HG03575 (cell line): ENCODE measurements around the gene COQ3.
A peak's percentile ranks its signal among the peaks of the same experiment; 100 is the strongest.

Experiments
- ATAC-seq: cut with Tn5 transposase; IDR thresholded peaks from one replicate; pipeline ENCODE4 v1.9.1; 2021; ENCODE audit not compliant: unreplicated experiment, insufficient number of reproducible peaks, low FRiP score; ENCODE audit errors: extremely low read depth

Gene COQ3

GRCh38 chr6:99393698-99394531 lies at the start of gene COQ3:
COQ3 (minus strand) TSS chr6:99394195; CDS start chr6:99394179, 16 bp downstream.
- ATAC-seq, result peak; percentile 36

DNA sequence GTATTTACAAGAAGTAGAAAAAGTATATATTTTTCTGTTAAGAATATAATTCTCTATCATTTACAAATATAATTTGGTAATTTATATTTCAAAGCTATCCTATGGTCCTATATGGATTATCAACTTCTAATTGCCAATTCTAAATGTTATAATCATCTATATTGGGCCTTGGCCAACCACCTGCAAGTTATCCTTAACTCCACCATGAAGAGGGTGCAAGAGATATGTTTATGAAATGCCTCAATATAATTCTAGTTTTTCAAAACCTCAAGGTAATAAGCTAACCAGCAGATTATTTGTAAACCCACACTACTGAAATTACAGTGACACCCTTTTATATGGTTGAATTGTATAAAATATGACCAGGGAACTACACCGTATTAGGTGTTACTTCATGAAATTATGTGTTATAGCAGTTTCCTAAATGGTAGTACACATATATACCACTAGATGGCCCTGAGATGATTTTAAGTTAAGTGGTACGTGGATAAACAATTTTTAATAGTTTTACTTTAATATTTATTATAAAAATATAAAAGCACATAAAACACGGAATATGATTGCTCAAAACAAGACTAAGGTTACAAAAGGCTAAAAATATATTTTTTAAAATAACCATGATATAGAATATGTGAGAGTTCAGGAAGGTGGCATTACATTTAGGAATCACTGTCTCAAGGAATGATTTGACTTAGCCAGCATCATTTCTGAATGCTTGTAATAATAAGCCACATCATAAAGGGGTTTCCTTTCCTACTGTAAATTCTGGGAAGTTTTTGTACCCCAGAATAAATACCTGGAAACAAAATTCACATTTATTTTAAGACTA lies 40.9 kb upstream of the COQ3 start:
- ATAC-seq, result peak; percentile 75

- no peak for ATAC-seq
Observed at GRCh38 chr6:99432877-99433276, 38.9 kb upstream of the COQ3 start.

GRCh38 chr6:99431901-99432300 lies 37.9 kb upstream of the COQ3 start:
- ATAC-seq, result no peak

GRCh38 chr6:99427988-99428387 lies 34.0 kb upstream of the COQ3 start:
- no peak for ATAC-seq

GRCh38 chr6:99426451-99426757 lies 32.4 kb upstream of the COQ3 start:
- ATAC-seq, result no peak

DNA sequence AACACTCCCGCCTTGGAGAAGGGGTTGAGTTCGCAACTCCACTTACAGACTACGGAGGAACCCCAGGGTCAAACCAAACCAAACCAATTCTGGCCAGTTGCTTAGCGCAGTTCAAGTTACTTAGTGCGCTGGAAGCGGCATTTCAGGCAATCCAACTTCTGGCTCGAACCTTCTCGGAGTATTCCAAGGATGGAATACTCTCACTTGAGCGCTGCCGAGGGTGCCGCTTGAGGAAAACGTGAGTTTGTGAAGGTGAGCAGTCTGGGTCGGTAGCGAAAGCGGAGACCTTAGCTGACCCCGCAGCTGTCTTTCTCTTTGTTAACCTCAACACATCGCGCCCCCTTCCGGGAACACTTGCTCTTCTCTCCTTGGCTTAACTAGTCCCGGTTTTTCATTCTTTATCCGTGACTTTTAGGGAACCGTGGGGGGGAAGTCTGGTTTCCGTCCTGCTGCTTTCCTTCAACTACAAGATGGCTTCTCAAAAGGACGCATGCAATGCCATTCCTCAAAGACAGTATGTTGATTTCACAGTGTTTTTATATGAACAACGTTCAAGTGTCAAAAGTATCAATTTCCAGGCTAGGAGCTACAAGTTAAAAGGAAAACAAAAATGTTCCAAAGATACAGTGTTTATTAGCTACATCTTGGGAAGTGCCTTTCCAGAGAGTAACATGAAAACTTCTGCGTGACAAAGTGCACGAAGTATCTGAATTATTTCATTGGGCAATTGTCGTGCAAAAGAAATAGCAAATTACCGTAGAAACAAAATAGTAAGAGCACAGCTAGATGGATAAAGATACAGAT lies 31.9 kb upstream of the COQ3 start:
- peak; percentile 30 for ATAC-seq

DNA sequence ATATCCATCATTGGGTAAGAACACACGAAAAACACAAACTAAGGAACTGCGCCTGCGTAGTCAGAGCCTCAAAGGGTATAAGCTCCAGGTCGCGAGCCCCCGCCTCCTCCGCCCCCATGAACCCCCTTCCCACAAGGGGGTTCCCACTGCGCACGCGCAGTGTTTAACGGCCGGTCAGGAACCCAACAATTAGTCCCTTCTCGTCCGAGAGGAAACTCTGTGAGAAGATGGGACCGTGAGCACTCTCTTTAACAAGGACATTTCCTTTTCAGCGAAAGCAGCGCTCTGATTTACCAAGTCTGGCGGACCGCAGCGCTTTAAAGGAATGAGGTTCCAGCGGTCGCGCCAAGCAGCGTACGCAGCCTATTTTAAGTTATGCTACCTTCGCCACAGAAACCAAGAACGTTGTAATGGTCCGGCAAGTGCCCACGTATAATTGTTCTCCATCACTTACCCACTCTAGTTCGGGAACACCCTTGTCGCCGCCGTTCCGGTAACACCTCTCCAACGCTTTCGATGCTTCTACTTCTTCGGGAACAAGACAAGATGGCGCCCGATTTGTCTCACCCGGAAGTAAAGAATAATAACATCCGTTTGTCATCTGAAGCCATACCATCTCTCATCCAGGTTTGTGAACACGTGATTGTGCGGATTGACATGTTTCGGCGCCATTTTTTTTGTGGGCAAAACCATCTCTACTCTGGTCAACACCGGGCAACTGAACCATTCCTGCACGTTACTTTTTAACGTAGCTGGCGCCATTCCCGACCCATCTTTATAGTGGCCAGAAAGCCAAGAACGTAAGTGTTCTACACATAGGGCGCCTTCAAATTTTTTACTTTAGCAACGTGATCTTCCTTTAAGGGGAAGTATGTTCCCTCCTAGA lies 31.0 kb upstream of the COQ3 start, which contains the start of gene PNISR:
PNISR (minus strand) TSS at position 548 of the 886 bp plus-strand sequence. CDS start 10,649 bp downstream, outside the sequence.
- ATAC-seq, result peak; percentile 78

DNA sequence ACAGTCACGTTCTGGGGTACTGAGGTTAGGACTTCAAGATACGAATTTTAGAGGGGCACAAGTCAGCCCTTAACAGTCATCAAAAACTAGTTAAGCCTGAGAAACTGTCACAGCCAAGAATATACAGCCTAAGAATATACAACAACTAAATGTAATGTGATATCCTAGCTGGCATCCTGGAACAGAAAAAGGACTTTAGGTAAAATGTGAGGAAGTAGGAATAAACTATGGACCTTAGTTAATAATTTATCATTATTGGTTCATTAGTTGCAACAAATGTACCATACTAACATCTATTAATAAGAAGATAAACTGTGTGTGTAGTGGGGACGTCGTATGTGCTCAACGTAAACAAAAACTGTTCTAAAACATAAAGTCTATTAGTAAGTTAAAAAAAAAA lies 30.0 kb upstream of the COQ3 start:
- no peak for ATAC-seq

DNA sequence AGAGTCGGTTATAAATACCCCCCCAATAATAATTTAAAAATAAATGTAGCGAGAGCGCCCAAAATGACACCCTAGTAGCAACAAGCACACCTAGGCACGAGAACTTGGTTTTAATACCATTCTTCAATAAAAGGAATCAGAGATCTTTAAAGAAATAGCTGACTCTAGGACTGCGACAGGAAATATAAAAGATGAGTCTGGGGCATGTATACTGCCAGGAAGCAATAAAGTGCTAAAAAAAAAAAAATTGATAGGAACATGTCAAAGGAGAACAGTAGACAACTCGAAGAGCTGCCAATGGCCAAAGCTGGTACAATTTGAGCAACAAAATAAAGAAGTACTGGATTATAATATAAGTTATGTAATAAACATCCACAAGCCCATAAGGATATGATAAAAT lies 28.9 kb upstream of the COQ3 start:
- no peak for ATAC-seq

DNA sequence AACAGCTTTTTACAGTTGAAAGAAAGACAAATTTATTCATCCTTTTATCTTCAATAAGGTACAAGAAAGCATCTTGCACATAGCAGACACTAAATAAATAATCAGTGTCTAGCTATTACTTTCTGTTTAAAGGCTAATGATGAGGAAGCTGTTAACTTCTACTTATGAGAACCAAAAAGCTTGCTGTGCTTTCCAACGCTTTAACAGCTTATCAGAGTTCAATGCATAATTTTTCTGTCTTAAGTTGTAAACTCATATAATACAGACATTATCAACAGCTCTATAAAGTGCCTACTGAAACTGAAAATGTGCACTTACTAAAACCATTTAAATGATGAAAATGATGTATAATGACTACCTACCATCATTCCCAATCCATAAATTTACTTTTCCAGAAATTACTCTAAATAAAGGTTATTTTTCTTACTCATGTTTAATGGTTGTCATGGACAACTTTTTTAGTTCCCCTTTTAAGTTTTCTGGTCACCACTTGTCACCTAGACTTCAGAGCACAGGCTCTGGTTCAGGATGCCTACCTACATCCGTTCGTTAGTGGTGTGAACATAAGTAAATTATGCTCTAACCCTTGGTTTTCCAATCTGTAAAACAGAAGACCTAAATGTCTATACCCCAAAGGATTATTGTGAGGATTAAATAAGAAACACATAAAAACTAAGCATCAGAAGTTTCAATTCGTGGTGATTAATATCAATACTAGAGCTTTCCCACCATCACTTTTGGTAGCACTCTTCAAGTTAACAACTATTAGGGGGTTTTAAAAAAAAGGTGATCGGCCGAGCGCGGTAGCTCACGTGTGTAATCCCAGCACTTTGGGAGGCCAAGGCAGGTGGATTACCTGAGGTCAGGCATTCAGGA lies 23.1 kb upstream of the COQ3 start:
- ATAC-seq, result peak; percentile 62

DNA sequence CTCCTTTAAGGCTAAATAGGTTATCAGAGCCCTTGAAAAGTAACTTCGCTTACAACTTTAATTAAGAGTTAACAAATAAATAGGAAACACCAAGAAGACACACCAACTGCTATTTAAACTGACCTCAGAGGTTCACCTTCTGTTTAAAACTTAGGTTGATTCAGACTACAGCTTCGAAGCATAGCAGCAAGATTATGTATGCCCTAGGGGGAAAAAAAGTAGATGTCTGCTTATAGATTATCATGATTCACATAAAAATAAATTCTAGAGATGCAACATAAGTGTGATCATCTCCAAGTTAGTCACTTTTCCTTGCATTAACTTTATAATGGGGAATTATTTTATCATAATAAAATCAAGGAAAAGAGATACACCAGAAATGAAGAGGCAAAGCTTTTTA lies 22.2 kb upstream of the COQ3 start:
- ATAC-seq, result no peak

DNA sequence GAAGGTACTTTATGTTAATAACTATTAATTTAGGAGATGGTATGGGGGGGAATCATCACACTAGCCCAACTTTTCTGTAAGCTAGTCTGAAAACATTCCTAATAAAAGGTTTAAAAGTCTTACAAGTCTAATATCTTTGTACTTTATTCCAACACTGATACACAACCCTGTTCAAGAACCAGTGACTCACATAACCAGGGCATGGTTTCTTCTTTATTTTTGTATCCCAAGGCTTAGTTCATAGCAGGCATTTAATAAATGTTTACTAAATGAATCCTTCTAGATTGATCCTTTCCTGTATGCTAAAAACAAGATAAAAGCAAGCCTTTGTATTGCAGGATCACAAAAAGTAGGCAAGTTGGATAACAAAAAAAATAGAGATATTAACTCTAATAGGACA lies 21.5 kb upstream of the COQ3 start:
- no peak for ATAC-seq

DNA sequence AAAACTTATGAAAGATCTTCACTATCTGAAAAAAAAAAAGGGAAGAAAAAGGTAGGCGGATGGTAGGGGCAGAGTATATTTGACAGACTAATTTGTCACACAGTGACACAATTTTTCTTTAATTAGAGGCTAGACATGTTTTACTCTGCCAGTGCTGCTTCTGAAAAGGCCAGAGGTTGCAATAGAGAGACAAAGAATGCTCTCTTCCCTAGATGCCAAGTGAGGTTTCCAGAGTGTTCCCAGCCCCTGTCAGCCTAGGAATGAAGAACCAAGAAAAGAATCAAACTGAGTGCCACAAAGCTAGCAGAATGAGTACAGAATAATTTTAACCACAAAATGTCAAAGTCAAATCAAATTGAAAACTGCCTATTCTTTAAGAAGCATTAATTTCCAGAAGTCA lies 18.1 kb upstream of the COQ3 start:
- no peak for ATAC-seq

DNA sequence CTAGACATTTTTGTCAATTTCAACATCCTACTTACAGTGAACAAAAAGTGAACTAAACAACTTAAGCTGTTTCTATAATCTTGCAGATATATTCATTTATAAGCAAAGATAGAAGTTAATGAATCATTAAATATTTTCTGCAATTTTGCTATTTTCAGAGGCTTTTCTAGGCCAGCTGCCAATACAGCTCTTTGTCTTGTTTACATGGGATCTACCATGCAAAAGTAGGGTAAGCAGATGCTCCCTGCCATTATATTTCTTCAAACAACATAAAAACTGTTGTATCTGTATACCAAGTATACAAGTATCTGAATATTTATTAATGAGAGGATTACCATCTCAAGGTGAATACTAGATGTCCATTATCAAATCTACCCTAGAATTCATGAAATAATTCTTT lies 15.7 kb upstream of the COQ3 start:
- ATAC-seq, result no peak

DNA sequence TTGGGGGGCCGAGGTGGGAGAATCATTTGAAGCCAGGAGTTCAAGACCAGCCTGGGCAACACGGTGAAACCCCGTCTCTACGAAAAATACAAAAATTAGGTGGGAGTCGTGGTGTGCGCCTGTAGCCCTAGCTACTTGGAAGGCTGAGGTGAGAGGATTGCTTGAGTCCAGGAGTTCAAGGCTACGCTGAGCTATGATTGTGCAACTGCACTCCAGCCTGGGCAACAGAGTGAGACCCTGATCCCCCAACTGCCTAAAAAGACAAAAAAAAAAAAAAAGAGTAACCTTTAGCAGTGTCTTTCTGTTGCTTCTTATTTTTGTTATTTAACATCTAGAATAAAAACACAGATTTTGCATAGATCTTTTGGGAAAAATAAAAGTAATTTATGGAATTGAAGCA lies 13.1 kb upstream of the COQ3 start:
- ATAC-seq, result no peak

GRCh38 chr6:99402448-99402847 lies 8.5 kb upstream of the COQ3 start:
- ATAC-seq, result no peak

- no peak for ATAC-seq
Observed at GRCh38 chr6:99397287-99397686, 3.3 kb upstream of the COQ3 start.
